GM20431 (cell line): ENCODE results near the gene IPO7.
"Not testable (repeated sequence)": the region's sequence is repeated elsewhere in the genome, so short reads cannot be mapped to it uniquely, and the experiment has no call there.

Experiments used
- in situ Hi-C: fragments of 300-500 bp; cut with MseI, MboI; formaldehyde crosslinking; loops from one replicate; pipeline ENCODE4 v1.15.0; 2020; ENCODE audit warnings: low sequenced_read_pairs; ENCODE audit not compliant: unreplicated experiment

The IPO7 gene

DNA sequence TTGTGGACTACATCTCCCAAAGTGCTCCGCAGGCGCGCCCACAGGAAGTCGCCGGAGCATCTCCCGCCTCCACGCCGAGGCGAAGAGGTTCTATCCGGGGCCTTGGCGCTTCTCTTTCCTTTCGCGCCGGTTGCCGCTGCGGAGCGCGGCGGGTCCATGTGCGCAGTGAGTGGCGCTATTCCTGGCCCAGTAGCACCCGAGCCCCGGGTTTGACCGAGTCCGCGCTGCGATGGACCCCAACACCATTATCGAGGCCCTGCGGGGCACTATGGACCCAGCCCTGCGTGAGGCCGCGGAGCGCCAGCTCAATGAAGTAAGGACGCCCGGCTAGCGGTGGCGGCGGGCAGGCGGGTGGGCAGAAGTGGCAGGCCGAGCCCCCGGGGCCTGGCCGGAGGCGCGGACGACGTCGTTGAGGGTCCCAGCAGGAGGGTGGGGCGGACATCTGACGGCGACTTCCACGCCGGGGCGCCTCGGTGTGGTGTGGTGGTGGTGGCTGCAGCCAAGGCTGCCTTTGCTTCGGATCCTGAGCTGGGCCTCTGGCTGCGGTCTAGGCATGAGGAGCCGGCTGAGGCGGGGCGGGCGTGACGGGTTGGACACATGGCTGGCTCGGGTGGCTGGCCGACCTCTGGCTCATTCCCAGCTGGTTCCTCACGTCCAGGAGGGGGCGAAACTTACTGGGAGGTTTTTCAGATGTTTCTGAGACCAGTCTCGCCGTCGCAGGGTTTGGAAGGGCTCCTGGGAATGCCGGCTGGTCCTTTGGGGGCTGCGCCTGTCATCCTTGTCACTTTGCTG is at the start of gene IPO7:
Gene IPO7, plus strand, starts transcription at position 118 of the 792 bp plus-strand sequence. Its CDS starts 112 bp downstream, at position 230.
- in situ Hi-C loops: no loop called here

DNA sequence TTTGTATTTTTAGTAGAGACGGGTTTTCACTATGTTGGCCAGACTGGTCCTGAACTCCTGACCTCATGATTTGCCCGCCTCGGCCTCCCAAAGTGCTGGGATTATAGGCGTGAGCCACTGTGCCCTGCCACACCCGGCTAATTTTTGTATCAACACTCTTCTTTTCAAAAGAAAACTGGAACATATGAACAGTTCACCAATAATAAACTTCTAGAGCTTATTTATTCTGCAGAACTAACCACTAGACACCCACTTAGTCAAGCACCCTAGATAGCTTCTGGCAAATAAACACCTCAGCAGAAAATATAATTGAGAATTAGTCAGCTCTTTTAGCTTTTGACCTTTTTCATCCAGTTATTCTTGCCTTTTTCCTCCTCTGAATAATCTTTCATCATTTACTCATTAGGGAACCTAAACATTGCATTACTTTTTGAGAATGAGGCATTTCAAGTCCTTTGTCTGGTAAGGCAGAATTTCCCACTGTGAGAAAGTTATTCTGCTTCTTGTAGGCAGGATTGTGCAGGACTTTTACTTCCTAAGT is 42.7 kb upstream of the IPO7 start:
- in situ Hi-C loops: no loop called here

DNA sequence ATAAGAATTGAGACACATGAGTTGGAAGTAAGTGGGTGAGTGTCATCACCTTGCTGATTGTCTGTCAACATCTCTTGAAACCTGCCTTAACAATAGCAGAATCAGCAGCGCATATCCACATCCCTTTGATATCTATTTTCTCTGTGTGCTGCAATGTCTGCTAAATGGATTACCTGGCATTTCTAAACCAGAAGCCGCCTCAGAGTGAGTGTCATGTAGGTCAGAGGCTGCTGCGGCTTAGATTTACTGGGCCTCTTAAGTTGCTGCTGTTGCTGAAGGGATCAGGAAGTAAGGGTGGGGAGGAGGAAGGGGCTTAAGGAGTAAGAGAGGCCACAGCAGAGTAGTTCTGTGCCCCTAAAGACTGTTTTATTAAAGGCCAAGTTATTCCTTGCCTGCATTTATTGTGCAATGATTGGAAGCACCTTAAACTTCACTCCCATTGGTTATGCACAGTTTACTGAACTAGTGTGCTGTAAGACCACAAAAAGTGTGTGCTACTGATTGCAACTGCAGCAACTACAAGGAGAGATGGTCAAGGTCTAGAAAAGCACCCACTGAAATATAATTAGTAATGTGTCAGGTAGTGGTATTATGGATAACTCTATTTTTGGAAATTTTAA is 40.3 kb upstream of the IPO7 start:
- in situ Hi-C loops: no loop called here

DNA sequence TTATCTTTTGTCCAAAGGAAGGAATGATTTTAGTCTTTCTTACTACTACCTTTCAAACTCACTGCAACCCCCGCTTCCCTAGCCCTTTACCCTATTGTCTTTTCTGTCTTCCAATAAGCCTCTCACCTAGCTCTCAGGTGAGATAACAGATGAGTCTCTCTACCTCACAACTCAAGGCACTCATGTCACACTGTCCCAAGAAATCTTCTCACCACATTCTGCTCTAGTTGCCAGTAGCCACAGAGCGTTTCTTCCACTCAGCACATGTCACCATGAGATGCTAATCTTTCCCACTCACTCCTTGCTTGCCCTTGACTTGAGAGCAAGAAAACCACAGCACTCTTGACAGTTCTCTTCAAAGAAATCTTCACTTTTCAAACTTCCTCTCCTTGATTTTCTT is 37.4 kb upstream of the IPO7 start:
- in situ Hi-C loops: no loop called here

DNA sequence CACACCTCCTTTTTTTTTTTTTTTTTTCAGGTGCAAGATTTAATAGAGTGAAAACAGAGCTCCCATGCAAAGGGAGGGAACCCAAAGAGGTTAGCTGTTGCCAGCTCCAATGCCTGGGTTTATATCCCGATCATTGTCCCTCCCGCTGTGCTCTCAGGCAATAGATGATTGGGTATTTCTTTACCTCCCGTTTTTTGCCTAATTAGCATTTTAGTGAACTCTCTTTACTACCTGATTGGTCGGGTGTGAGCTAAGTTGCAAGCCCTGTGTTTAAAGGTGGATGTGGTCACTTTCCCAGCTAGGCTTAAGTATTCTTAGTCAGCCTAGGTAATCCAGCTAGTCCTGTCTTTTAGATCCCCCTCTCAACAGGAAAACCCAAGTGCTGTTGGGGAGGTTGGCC is 36.7 kb upstream of the IPO7 start:
- in situ Hi-C loops: not testable (repeated sequence)

DNA sequence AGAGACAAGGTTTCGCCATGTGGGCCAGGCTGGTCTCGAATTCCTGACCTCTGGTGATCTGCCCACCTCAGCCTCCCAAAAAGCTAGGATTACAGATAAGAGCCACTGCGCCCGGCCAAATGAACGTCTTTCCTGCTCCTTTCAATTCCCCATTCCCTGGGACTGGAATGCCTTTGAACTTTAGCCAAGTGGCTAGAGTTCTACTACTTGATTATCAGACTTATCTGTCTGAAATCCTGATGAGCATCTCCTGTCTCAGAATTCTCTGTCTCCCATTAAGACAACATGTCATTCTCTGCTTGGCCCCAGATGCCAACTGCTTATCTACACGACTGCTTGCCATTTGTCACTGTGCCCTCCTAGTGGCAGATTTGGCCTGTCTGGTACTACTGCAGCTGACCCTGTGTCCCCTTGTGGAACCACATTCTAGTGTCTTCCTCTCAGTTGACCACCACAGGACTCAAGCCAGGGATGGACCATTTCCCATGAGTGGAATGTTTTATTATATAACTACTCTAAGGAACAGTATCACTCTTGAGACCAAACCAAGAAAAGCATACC is 33.1 kb upstream of the IPO7 start:
- in situ Hi-C loops: no loop called here

DNA sequence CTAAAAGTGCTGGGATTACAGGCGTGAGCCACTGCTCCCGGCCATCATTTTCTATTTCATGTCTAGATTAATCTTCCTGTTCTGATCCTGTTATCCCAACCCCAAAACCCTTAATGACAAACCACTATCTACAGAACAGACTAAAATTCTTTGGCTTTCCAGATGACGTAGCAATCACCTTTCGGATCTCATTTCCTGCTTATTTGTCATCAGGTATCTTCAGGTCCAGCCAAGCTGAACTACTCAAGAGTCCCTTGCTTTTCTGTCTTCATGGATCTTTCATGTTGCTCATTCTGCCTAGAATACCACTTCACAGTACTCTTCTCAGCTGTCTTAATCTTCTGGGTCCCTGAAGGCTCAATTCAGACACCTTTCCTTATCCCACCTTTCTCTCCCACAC is 27.4 kb upstream of the IPO7 start:
- in situ Hi-C loops: no loop called here

DNA sequence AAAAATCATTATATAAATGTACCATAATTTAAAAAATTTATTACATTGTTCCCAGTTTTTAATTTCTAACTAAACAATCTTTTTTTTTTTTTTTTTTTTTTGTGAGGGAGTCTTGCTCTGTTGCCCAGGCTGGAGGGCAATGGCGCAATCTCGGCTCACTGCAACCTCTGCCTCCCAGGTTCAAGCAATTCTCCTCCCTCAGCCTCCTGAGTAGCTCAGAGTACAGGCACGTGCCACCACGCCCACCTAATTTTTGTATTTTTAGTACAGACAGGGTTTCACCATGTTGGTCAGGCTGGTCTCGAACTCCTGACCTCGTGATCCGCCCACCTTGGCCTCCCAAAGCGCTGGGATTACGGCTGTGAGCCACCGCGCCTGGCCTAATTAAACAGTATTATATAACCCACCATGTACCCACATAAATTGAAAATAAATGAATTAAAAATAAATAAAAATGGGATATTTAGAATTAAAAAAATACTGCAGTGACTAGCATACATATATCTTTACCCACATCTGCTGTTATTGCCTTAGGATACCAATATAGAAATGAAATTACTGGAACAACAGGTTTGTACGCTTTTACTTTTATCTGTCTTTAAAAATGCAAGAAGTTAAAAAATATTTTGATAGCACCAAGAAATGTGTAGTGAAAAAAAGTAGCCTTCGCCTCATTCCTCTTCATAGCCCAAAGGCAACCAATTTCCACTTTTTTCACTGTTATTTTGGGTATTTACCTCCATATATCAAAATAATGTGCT is 23.4 kb upstream of the IPO7 start:
- in situ Hi-C loops: not testable (repeated sequence)

DNA sequence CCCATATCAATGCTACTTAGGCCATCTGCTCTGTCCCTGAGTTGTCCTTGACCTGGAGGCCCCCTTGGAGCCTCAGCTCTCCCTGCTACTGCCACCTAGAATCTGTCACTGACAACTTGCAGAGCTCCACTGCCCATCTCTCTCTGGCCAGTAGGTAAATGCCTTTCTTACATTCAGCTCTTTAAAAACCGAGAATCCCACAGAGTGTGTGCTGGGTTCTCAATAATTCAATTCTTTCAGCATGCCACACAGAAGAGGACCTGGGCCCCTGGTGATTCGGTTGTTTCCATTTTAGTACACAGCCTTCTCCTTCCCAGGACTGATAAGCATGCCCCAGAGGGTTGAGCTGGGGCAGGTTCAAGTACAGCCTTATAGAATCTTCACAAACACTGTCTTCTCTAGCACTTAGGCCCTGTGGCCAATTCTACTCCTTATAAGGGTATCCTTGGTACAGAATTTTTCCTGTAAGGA is 22.0 kb upstream of the IPO7 start:
- in situ Hi-C loops: no loop called here

DNA sequence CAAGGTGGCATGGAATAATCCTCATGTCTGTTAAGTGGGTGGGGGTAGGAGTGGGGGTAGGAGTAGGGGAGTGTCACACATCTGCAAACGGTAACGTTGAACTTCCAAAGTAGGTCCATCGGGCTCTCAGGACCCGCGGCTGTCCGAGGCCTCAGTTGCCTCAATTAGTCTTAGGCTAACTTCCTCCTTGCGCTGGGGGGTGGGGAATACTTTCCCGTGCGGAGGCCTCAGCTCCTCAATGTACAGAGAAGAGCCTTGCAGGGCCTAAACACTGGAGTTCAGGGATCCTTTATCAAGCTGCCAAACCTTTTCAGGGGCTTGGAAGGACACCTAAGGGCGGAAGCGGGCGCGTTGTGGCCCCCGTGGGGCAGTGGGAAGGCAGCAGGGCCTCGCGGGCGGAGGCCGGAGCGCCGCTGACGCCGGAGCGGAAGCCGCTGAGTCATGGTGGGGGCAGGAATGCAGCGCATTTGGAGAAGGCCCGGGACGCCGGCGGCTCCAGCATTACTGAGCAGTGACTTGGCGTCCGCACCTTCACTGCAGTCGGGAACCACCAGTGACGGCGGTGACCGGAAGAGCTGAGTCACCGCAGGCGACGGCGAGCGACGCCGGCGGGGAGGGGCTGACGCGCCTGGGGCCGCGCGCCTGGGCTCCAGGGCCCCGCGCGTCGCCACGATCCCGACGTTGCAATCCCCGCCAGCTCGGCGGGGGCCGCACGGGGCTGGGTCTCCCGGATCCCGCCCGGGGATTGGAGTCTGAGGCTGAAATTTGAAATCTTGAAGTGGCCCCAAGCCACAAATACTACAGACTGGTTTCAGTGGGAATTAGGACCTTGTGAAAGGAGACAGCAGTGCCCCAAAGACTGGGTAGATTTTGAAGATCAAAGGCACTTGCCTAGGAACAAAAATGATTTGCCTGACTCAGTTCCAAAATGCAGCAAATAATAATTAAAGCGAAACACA is 20.2 kb upstream of the IPO7 start:
- in situ Hi-C loops: no loop called here

DNA sequence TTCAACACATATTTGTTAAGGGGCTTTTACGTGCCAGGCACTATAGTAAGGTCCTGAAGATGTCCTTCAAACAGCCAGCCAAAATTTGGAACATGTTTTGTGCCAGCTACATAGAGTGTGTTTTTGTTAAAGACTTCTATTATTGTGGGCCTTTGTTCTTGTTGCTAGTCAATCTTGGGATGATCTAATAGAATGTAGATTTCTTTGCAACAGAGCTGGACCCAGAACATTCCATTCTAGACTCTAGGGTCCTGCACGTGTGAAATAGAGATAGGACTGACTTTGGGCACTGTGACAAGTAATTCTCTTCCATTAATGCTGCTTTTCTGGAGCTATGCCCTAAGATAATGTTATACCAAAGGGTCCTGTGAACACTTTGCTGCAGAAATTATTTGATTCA is 16.9 kb upstream of the IPO7 start:
- in situ Hi-C loops: no loop called here

DNA sequence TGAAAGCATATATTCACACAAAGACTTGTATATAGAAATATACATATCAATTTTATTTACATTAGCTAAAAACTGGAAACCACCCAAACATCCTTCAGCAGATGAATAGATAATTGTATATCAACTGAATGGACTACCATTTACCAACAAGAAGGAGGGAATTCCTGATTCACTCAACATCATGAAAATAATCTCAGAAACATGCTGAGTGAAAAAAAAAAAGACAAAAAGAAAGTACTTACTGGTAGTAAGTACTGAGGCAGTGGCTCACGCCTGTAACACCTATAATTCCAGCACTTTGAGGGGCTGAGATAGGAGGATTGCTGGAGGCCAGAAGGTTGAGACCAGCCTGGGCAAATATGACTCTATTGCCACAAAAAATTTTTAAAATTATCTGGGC is 7.4 kb upstream of the IPO7 start:
- in situ Hi-C loops: no loop called here

DNA sequence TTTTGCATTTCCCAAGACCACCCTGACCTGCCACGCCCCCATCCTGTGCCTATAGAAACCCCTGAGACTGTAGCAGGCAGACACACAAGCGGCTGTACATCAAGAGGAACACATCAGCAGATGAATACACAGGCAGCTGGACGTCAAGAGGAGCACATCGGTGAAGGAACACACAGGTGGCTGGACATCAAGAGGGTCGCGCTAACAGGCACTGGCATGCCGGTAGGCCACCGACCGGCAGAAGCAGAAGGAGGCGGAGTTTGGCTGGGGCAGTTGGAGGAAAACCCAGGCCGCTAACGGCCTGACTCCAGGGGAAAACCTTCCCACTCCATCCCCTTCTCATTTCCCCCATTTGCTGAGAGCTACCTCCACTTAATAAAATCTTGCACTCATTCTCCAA is 5.4 kb upstream of the IPO7 start:
- in situ Hi-C loops: no loop called here

DNA sequence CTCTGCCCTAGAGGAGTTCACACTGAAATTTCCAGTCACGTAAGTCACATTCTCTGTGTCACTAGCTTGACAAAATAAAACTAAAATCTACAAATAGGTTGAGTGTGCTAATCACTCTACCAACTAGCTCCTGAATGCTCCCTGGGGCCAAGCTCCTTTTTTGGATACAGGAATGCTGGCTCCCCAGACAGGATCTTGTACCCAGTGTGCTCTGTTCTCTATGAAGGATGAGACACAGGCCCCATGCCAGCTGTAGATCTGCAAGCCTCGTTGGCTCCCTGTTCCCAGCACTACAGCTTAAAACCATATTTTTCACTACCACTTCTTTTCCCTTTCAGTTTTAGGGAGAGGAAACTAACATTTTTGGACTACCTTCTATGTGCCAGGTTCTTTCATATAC is 3.7 kb upstream of the IPO7 start:
- in situ Hi-C loops: no loop called here

DNA sequence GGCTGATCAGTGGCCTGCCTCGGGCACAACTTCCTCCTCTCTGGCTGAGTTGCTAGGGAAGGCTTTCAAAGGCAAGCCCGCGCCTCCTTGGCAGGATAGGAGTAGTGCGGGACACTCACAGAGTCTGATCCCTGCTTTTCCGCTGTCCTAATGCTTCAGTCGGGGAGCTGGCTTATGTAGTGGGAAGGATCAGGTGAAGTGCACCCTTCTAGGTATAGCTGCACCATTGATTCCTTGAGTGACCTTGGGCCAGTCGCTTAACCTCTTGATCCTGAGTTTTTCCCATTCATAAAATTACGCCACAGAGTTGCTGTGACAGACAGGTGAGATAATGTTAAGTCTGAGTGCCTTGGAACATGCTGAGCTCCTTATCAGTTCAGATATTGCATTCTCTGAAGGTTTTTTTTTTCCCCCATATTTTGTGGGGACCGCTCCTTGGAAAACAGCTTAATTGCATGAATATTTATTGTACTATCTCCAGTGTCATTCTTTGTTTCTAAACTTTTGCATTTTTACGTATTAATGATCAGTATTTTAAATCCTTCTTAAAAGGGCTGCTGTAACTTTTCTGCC is 961 bp downstream of the IPO7 start:
- in situ Hi-C loops: no loop called here

DNA sequence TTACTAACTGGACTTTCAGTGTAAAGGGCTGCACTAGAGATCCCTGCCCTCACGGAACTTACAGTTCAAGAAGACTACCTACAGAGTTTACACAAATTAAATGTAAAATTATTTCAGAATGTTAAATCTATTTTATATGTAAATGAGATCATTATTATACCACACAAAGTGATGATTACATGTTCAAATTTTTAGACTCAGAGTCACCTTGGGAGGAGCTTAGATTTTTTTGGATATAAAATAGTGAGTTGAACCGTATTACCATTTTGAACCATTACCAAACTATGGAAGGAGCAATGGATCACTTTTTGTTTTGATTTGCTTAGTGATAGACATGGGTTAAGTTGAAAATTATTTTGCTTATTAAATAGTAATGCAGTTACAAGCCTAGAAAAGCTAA is 1.6 kb downstream of the IPO7 start:
- in situ Hi-C loops: no loop called here

DNA sequence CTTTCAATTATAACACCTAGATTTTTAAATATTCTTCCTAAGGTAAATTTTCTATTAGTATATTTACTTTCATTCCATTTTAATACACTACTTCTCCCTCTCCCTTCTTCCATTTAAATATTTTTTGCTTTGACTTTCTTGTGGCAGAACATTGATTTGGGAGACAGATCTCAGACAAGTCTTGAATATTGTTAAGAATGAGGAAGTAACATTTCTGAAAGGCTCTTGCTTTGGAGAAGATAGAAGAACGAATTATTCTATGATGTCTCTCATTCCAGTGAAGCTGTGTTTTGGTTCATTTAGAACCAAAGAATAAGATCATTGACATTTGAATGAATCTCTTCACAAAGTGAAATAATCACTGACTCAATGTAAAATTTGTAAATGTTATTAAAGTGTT is 2.4 kb downstream of the IPO7 start:
- in situ Hi-C loops: no loop called here

DNA sequence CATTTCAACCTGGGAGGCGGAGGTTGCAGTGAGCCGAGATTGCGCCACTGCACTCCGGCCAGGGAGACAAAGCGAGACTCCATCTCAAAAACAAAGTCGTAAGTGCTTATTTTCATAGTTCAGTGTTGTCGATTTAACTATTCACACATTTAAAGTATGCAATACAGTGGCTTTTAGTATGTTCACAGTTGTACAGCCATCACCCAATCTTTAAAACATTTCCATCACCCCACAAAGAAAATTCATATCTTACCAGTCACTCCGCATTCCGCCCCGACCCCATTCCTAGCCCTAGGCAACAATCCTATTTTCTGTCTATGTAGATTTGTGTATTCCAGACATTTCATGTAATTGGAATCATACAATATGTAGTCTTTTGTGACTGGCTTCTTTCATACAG is 11.9 kb downstream of the IPO7 start:
- in situ Hi-C loops: no loop called here

DNA sequence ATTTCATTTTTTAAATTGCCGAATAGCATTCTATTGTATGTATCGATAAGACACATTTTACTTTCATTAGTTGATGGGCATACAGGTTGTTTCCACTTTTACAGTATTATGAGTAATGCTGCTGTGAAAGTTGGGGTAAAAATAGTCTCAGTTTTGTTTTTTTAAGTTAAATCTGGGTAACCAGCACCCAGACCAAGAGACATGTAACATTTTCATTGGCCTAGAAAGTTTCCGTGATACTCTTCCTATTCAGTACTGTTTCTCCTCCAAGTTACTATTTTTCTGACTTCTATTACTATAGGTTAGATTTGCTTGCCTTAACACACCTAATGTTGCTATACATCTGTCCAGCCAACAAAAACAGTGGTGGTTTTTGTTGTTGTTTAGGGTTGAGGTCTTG is 12.3 kb downstream of the IPO7 start:
- in situ Hi-C loops: no loop called here
